Pulmonary artery endothelial cell (primary cell): ENCODE results near the gene SPATA2. TPM values are rescaled to one million over a fixed set of nuclear protein-coding genes. Genes with fewer than 3 reads are reported as not detected.
A peak's percentile ranks its signal among the peaks of the same experiment; 100 is the strongest.

Experiments
- DNase-seq: peaks from one replicate; pipeline ENCODE4 v3.0.0-alpha.2; 2011; ENCODE audit warnings: low read depth, low spot score
- total RNA-seq: library from RNA; depleted of rRNA; stranded (reverse); fragments of >200 nt; gene quantifications from 2 replicates; pipeline ENCODE4 v1.2.3, GENCODE V29; 2014

SPATA2 gene
- total RNA-seq, 1 donor from 2014 or later = 1.3 TPM

DNA sequence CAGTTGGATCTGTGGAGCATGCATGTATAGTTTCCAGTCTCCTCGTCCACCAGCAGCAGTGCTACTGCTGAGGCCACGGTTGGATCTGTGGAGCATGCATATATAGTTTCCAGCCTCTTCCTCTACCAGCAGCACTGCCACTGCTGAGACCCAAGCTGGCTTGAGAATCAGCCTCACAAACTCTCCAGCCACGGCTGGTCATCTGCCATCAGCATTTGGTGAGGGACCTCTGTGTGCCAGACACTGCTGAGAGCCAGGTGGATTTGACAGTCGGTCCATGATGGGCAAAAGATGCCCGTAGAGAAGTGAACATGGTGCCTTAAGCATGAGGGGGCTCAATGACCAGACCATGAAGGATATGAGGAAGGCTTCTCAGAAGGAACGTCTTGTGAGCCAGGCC lies 56.3 kb downstream of the SPATA2 start:
- no peak for DNase-seq

- DNase-seq = no peak
These were observed 57.2 kb downstream of the SPATA2 start for GRCh38 chr20:49858076-49858585.

GRCh38 chr20:49856904-49857303 lies 58.4 kb downstream of the SPATA2 start:
- no peak for DNase-seq

GRCh38 chr20:49854190-49854875 lies 61.0 kb downstream of the SPATA2 start:
- DNase-seq = no peak

DNA sequence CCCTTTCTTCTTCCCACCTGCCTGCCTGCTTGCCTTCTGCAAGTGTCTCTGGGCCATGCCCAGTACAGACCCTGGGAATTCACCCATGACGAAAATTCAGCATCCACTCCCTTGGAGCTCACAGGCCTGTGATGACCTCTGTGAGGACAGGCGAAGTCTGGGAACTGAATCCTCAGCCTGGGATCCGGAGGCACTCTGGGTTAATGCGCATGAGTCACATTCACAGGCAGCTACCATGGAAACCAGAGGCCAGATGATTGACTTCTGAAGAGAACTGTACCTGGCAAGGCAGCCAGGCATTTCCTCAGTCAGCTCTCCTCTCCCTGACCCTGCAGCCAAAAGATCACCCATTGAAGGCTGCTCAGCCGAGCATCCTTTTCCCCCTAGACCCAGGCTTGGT lies 61.7 kb downstream of the SPATA2 start:
- DNase-seq = peak; percentile 53

Other genes starting within 250 kb of the SPATA2 start
- gene B4GALT5, start 201.7 kb downstream of the SPATA2 start, total RNA-seq = 55.8 and 75.4 TPM in 2 replicates
- gene SLC9A8, start 102.7 kb downstream of the SPATA2 start, total RNA-seq = 6.1 and 6.2 TPM in 2 replicates
- 33.2 and 40.8 TPM in 2 replicates for gene RNF114, start 20.9 kb upstream of the SPATA2 start, total RNA-seq
- 0.86 and 2.1 TPM in 2 replicates for gene SNAI1, start 67.5 kb upstream of the SPATA2 start, total RNA-seq
- gene UBE2V1, start 197.6 kb upstream of the SPATA2 start, total RNA-seq = 38.1 and 46.9 TPM in 2 replicates
- 35.3 and 38.7 TPM in 2 replicates for gene PEDS1, start 238.2 kb upstream of the SPATA2 start, total RNA-seq